H9 (cell line): ENCODE results near the gene SMARCA2. TPM values are rescaled to one million over a fixed set of nuclear protein-coding genes. Genes with fewer than 3 reads are reported as not detected.

ENCODE experiments used
- DNase-seq: peaks from one replicate; pipeline ENCODE4 v3.0.0-alpha.2; 2017
- H2AFZ ChIP-seq: one replicate; pipeline ENCODE4 v1.6.1; 2013; ENCODE audit warnings: mild to moderate bottlenecking, low read length, control low read depth, moderate library complexity
- H2AK5ac ChIP-seq: 2 replicates; pipeline ENCODE4 v1.6.1; 2013; ENCODE audit warnings: low read length, control low read depth, mixed read lengths; ENCODE audit not compliant: insufficient read length
- H2BK120ac ChIP-seq: one replicate; pipeline ENCODE4 v1.6.1; 2013; ENCODE audit warnings: low read depth, mild to moderate bottlenecking, low read length, control low read depth, inconsistent platforms; ENCODE audit not compliant: poor library complexity, severe bottlenecking
- H2BK12ac ChIP-seq: 2 replicates; pipeline ENCODE4 v1.6.1; 2013; ENCODE audit warnings: low read length, control low read depth, mixed read lengths, low read depth; ENCODE audit not compliant: insufficient read length
- H2BK15ac ChIP-seq: 2 replicates; pipeline ENCODE4 v1.6.1; 2013; ENCODE audit warnings: low read depth, low read length, control low read depth
- H2BK20ac ChIP-seq: one replicate; pipeline ENCODE4 v1.6.1; 2013; ENCODE audit warnings: low read depth, mild to moderate bottlenecking, low read length, control low read depth, inconsistent platforms; ENCODE audit not compliant: poor library complexity, severe bottlenecking
- H2BK5ac ChIP-seq: 2 replicates; pipeline ENCODE4 v1.6.1; 2013; ENCODE audit warnings: low read length, control low read depth, mixed read lengths; ENCODE audit not compliant: insufficient read length
- H3K14ac ChIP-seq: 2 replicates; pipeline ENCODE4 v1.6.1; 2013; ENCODE audit warnings: low read length, control low read depth; ENCODE audit not compliant: insufficient read depth
- H3K18ac ChIP-seq: 2 replicates; pipeline ENCODE4 v1.6.1; 2013; ENCODE audit warnings: low read depth, mild to moderate bottlenecking, mixed read lengths, low read length, control low read depth; ENCODE audit not compliant: insufficient read length
- H3K23ac ChIP-seq: 2 replicates; pipeline ENCODE4 v1.6.1; 2013; ENCODE audit warnings: low read length, control low read depth, mixed read lengths, low read depth; ENCODE audit not compliant: insufficient read length
- H3K23me2 ChIP-seq: 2 replicates; pipeline ENCODE4 v1.6.1; 2013; ENCODE audit warnings: low read depth, mild to moderate bottlenecking, mixed read lengths, low read length, control low read depth; ENCODE audit not compliant: insufficient read length, poor library complexity, severe bottlenecking
- H3K27ac ChIP-seq: 2 replicates; pipeline ENCODE4 v1.5.1; 2013; ENCODE audit warnings: low read length, control low read depth, mixed read lengths, low read depth; ENCODE audit not compliant: insufficient read length
- H3K27me3 ChIP-seq: 2 replicates; pipeline ENCODE4 v1.6.1; 2013; ENCODE audit warnings: low read length, control low read depth, inconsistent platforms; ENCODE audit not compliant: insufficient read depth
- H3K4ac ChIP-seq: 2 replicates; pipeline ENCODE4 v1.6.1; 2013; ENCODE audit warnings: low read depth, mild to moderate bottlenecking, control low read depth, inconsistent platforms, low read length, moderate library complexity
- H3K4me1 ChIP-seq: 2 replicates; pipeline ENCODE4 v1.6.1; 2013; ENCODE audit warnings: low read length, control low read depth, inconsistent platforms; ENCODE audit not compliant: insufficient read depth
- H3K4me2 ChIP-seq: 2 replicates; pipeline ENCODE4 v1.6.1; 2013; ENCODE audit warnings: low read length, control low read depth, mixed read lengths; ENCODE audit not compliant: insufficient read length, insufficient read depth
- H3K56ac ChIP-seq: 2 replicates; pipeline ENCODE4 v1.6.1; 2013; ENCODE audit warnings: low read depth, mild to moderate bottlenecking, mixed read lengths, low read length, control low read depth; ENCODE audit not compliant: insufficient read length
- H3K79me1 ChIP-seq: 2 replicates; pipeline ENCODE4 v1.6.1; 2013; ENCODE audit warnings: low read depth, mild to moderate bottlenecking, moderate library complexity, low read length, control low read depth, inconsistent platforms; ENCODE audit not compliant: insufficient read depth, poor library complexity, severe bottlenecking
- H3K79me2 ChIP-seq: 2 replicates; pipeline ENCODE4 v1.6.1; 2013; ENCODE audit warnings: low read length, control low read depth, inconsistent platforms; ENCODE audit not compliant: insufficient read depth
- H3K9ac ChIP-seq: 2 replicates; pipeline ENCODE4 v1.6.1; 2013; ENCODE audit warnings: low read length, control low read depth, mixed read lengths; ENCODE audit not compliant: insufficient read length; ENCODE audit errors: extremely low read depth
- H3K9me3 ChIP-seq: one replicate; pipeline ENCODE4 v1.6.1; 2013; ENCODE audit warnings: low read depth, low read length, inconsistent platforms; ENCODE audit not compliant: control insufficient read depth
- H3T11ph ChIP-seq: one replicate; pipeline ENCODE4 v1.6.1; 2013; ENCODE audit warnings: mild to moderate bottlenecking, low read length, control low read depth, inconsistent platforms
- H4K20me1 ChIP-seq: one replicate; pipeline ENCODE4 v1.6.1; 2013; ENCODE audit not compliant: control insufficient read depth, insufficient read length, insufficient read depth
- H4K5ac ChIP-seq: 2 replicates; pipeline ENCODE4 v1.6.1; 2013; ENCODE audit warnings: low read depth, mild to moderate bottlenecking, mixed read lengths, low read length, control low read depth; ENCODE audit not compliant: insufficient read length
- H4K8ac ChIP-seq: replicated peaks from 2 replicates; pipeline ENCODE4 v1.6.1; 2013; ENCODE audit warnings: low read length, control low read depth, mixed read lengths, low read depth; ENCODE audit not compliant: insufficient read length
- H4K91ac ChIP-seq: 2 replicates; pipeline ENCODE4 v1.6.1; 2013; ENCODE audit warnings: low read depth, mild to moderate bottlenecking, moderate library complexity, mixed read lengths, low read length, control low read depth; ENCODE audit not compliant: insufficient read length
- H3K27ac Mint-ChIP-seq, 3 experiments: 2 replicates in 2 of 3; 3 replicates in 1 of 3; pipeline ENCODE4 v1.8.0; 2020 to 2021; ENCODE audit warnings: mixed read lengths in 3 of 3, mild to moderate bottlenecking in 1 of 3, moderate library complexity in 1 of 3
- H3K27me3 Mint-ChIP-seq: 2 replicates; pipeline ENCODE4 v1.8.0; 2021; ENCODE audit warnings: low read depth, mild to moderate bottlenecking, moderate library complexity, mixed read lengths
- H3K36me3 Mint-ChIP-seq, 3 experiments: 2 replicates in 2 of 3; 3 replicates in 1 of 3; pipeline ENCODE4 v1.8.0; 2020 to 2021; ENCODE audit warnings: low read depth in 3 of 3, mixed read lengths in 3 of 3; ENCODE audit not compliant: insufficient read depth in 1 of 3
- H3K4me1 Mint-ChIP-seq, 2 experiments: 2 replicates each; pipeline ENCODE4 v1.8.0; 2020; ENCODE audit warnings: mixed read lengths in 2 of 2
- H3K4me3 Mint-ChIP-seq, 2 experiments: 2 replicates in 1 of 2; 3 replicates in 1 of 2; pipeline ENCODE4 v1.8.0; 2020 to 2021; ENCODE audit warnings: mild to moderate bottlenecking in 2 of 2, mixed read lengths in 2 of 2, moderate library complexity in 1 of 2
- H3K9me3 Mint-ChIP-seq, 2 experiments: 2 replicates in 1 of 2; 3 replicates in 1 of 2; pipeline ENCODE4 v1.8.0; 2020; ENCODE audit warnings: mild to moderate bottlenecking in 2 of 2, mixed read lengths in 2 of 2, moderate library complexity in 1 of 2
- CTCF ChIP-seq: fragments of 200-600 bp; sonication (generic); conservative IDR thresholded peaks from 3 replicates; pipeline ENCODE4 v1.8.0; 2021; ENCODE audit warnings: antibody characterized with exemption, mild to moderate bottlenecking
- WGBS: extraction: QIAGEN DNeasy Blood & Tissue Kit; methylation state at CpG from one replicate; pipeline ENCODE4 v1.1.7; 2013; ENCODE audit warnings: missing lambda C conversion rate, low lambda C conversion rate, mixed read lengths; ENCODE audit not compliant: insufficient read length; ENCODE audit errors: extremely low coverage; 5-methylcytosine and 5-hydroxymethylcytosine counted together
- total RNA-seq: library from RNA; stranded (reverse); gene quantifications from 2 replicates; pipeline ENCODE4 v1.2.1, GENCODE V29; 2021

Gene SMARCA2
- total RNA-seq, 1 experiment from 2014 or later = 15.3 TPM

- Histone ChIP-seq H2AFZ (no peak overlapping the region), H3K23ac (no peak overlapping the region), H3K27me3 (no peaks in the 10 kb centered on the region), H3K4ac (no peak overlapping the region), H2BK12ac (no peak overlapping the region), H2AK5ac (no peak overlapping the region), H4K20me1 (no peaks in the 10 kb centered on the region), H3K9me3 (no peaks in the 10 kb centered on the region), H3K4me1 (peaks cover 2% of the 10 kb centered on the region; the same call in 1 of the 2 replicates), H3K79me1 (no peaks in the 10 kb centered on the region), H3T11ph (no peak overlapping the region), H2BK15ac (no peak overlapping the region), H3K14ac (no peak overlapping the region), H3K27ac (no peak overlapping the region), H2BK120ac (no peak overlapping the region), H3K18ac (no peak overlapping the region), H3K23me2 (no peaks in the 10 kb centered on the region), H3K79me2 (no peaks in the 10 kb centered on the region), H3K56ac (no peak overlapping the region), H2BK20ac (no peak overlapping the region), H2BK5ac (no peak overlapping the region), H4K8ac (no peak overlapping the region), H3K9ac (no peak overlapping the region), H3K4me2 (no peak overlapping the region), H4K5ac (no peak overlapping the region), H4K91ac (no peak overlapping the region)
- DNase-seq = no peak
- no peak overlapping the region for H3K27ac Mint-ChIP-seq
- TF ChIP-seq CTCF = no peak
- H3K4me1 Mint-ChIP-seq = peaks cover 9 to 17% of the 10 kb centered on the region in 2 experiments
- no CpG with 5 or more reads among the region's 2 CpGs for WGBS
- no peaks in the 10 kb centered on the region for H3K36me3 Mint-ChIP-seq
- no peaks in the 10 kb centered on the region for H3K9me3 Mint-ChIP-seq
- no peak overlapping the region for H3K4me3 Mint-ChIP-seq
- H3K27me3 Mint-ChIP-seq = peaks cover 3% of the 10 kb centered on the region; the same call in 1 of the 2 replicates
Measured at GRCh38 chr9:2029666-2030170, 14.6 kb downstream of the SMARCA2 start.
